Breast epithelium (tissue), 4 donors: ENCODE measurements around the gene KRTAP19-2. TPM values are rescaled to one million over a fixed set of nuclear protein-coding genes. Genes with fewer than 3 reads are reported as not detected.

Source experiments
- DNase-seq, 2 donors: peaks; one replicate each; pipeline ENCODE4 v3.0.0-alpha.2; 2019; ENCODE audit warnings: low spot score in 2 of 2
- H3K27ac ChIP-seq, 2 donors: fragments of 200-600 bp; sonication (generic) in 1 of 2; one replicate each; pipeline ENCODE4 v1.5.1; 2016 to 2019; ENCODE audit warnings: mild to moderate bottlenecking in 1 of 2
- H3K27me3 ChIP-seq, 2 donors: fragments of 200-600 bp; sonication (generic) in 1 of 2; one replicate each; pipeline versions ENCODE4 v1.5.1 to v1.6.0; 2017 to 2019; ENCODE audit warnings: control low read depth in 1 of 2, mild to moderate bottlenecking in 1 of 2
- H3K36me3 ChIP-seq: fragments of 200-600 bp; one replicate; pipeline ENCODE4 v1.5.1; 2019
- H3K4me1 ChIP-seq, 2 donors: fragments of 200-600 bp; sonication (generic); one replicate each; pipeline ENCODE4 v1.5.1; 2016 to 2019; ENCODE audit warnings: control low read depth in 1 of 2
- H3K4me3 ChIP-seq, 3 donors: fragments of 200-600 bp; sonication (generic); 1 replicate in 2 of 3; 2 replicates in 1 of 3; pipeline ENCODE4 v1.5.1; 2016 to 2019; ENCODE audit warnings: mild to moderate bottlenecking in 3 of 3, moderate library complexity in 2 of 3
- H3K9me3 ChIP-seq, 2 donors: fragments of 200-600 bp; sonication (generic) in 1 of 2; one replicate each; pipeline ENCODE4 v1.5.1; 2016 to 2019; ENCODE audit warnings: control low read depth in 1 of 2
- CTCF ChIP-seq, 3 donors: fragments of 450-650 bp; IDR thresholded peaks; one replicate each; pipeline ENCODE4 v1.5.1; 2016 to 2017; ENCODE audit warnings: antibody characterized with exemption in 3 of 3, mild to moderate bottlenecking in 3 of 3, moderate library complexity in 3 of 3
- POLR2A ChIP-seq: fragments of 450-650 bp; IDR thresholded peaks from one replicate; pipeline ENCODE4 v1.6.1; 2016; ENCODE audit warnings: antibody characterized with exemption, mild to moderate bottlenecking, moderate library complexity
- POLR2AphosphoS5 ChIP-seq, 3 donors: sonication (generic); formaldehyde crosslinking; IDR thresholded peaks; one replicate each; pipeline ENCODE4 v1.6.1; 2017; ENCODE audit warnings: antibody characterized with exemption in 3 of 3
- intact Hi-C: fragments of 100-400 bp; cut with DNase I; formaldehyde crosslinking; loops from one replicate; pipeline ENCODE4 v1.15.1; 2023; ENCODE audit warnings: low total_unique reads
- total RNA-seq, 3 donors: library from RNA; depleted of rRNA; stranded (reverse); fragments of >200 nt; gene quantifications; one replicate each; pipeline ENCODE4 v1.1.0, GENCODE V29; 2016

KRTAP19-2 gene
- total RNA-seq, 3 donors from 2014 or later = not detected

DNA sequence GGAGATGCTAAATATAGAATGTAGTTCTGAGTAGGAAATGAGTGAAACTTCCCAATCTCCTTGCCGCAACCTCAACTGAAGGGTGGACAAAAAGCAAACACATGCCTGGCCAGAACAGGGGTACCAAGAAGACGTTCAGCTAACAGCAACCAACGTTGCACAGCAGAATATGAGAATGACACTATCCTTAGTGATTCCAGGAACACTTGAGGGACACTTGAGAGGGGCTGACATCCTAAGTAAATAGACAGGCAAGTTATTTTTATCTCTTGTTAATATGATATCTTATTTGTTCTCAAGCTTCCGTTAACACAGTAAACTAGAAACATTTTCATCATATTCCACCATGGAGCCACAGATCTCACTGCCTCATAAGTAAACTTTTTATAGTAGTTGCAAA, 8.0 kb downstream of the KRTAP19-2 start:
- intact Hi-C loops = no loop called here
- TF ChIP-seq CTCF (IDR thresholded peaks at IDR 0.05) (no peak), POLR2AphosphoS5 (IDR thresholded peaks at IDR 0.05) (no peak), POLR2A (no peak)
- H3K27me3 ChIP-seq = no peaks in the 10 kb centered on the region
- H3K4me3 ChIP-seq = no peak overlapping the region
- H3K9me3 ChIP-seq = no peaks in the 10 kb centered on the region
- no peak for DNase-seq
- H3K4me1 ChIP-seq = no peaks in the 10 kb centered on the region
- H3K36me3 ChIP-seq = no peaks in the 10 kb centered on the region
- no peak overlapping the region for H3K27ac ChIP-seq

DNA sequence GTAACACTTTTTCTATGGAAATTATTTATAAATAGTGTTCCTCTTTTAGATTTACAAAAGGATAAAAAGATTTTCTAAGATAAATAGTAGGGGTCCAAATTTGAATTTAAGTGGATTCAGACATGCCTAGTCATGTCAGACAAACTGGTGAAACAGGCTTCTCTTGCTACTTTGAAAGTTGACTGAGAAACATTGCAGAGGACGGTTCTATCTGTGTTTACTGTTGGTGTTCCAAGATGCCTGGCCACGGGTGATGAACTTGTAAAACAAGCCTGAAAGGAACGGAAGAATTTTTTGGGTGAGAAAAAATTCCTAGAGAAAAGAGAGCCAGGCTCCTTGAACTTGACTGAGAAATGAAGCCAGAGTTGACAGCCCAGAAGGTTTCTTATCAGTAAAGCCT, 9.2 kb downstream of the KRTAP19-2 start:
- intact Hi-C loops = no loop called here
- Histone ChIP-seq H3K27ac (no peak overlapping the region), H3K4me1 (no peaks in the 10 kb centered on the region), H3K36me3 (no peaks in the 10 kb centered on the region), H3K4me3 (no peak overlapping the region), H3K27me3 (no peaks in the 10 kb centered on the region), H3K9me3 (no peaks in the 10 kb centered on the region)
- no peak for DNase-seq
- TF ChIP-seq CTCF (IDR thresholded peaks at IDR 0.05) (no peak), POLR2A (no peak), POLR2AphosphoS5 (IDR thresholded peaks at IDR 0.05) (no peak)

DNA sequence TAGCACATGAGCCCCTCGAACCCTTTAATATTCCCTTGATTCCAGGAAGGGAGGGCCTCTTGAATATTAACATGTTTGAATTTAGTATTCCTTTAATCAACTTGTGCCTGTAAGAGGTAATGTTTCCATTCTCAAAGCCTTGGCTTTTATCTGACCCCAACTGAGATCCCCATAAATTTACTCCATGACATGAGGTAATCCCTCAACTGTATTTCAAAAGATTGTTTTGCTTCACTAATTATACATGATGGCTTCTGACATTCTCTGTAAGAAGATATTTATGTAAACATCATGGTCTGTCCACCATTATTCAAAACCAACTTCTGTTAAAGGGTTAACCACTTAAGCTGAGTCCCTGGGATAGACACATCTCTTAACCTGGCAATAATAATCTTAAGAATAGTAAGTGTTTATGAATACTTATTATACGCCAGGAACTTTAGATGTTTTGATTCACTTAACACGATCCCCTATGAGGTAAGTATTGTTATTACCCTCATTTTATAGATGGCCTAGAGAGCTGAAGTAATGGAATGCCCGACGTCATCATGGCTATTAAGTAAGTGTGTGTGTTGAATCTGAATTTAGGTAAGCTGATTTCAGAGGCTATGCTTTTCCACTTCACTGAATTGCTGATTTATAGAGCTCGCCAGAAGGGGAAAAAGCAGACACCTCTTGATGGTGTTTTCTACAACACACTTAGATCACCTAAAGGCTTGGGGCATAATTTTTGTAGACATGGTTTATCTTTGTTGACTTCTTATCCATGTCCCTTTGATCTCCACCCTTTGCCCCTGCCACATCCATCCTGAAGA, 18.1 kb downstream of the KRTAP19-2 start:
- Histone ChIP-seq H3K27me3 (no peaks in the 10 kb centered on the region), H3K9me3 (no peaks in the 10 kb centered on the region), H3K27ac (no peak overlapping the region), H3K36me3 (no peaks in the 10 kb centered on the region), H3K4me1 (no peaks in the 10 kb centered on the region), H3K4me3 (no peak overlapping the region)
- intact Hi-C loops = no loop called here
- no peak for DNase-seq
- no peak for TF ChIP-seq POLR2AphosphoS5 (IDR thresholded peaks at IDR 0.05)
- no peak for TF ChIP-seq POLR2A
- TF ChIP-seq CTCF (IDR thresholded peaks at IDR 0.05) = no peak

DNA sequence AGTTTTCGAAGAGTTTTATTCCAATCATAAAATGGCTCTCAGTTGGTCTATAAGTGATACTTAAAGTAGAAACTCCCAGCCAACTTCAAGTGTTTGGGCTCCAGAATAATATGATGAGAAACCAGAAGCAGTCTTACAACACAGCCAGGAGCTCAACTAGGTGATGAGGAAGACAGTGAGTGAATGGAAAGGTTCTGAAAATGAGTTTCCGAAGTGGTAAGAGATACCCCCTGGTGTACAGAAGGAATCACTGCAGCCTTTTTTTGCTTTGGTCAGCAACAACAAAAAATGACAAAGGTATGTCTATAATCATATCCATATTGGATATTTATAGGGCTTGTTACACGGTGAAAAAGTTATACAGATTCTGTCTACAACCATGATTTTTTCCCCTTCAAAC, 23.5 kb downstream of the KRTAP19-2 start:
- intact Hi-C loops = no loop called here
- no peaks in the 10 kb centered on the region for H3K27me3 ChIP-seq
- no peak for DNase-seq
- no peaks in the 10 kb centered on the region for H3K4me1 ChIP-seq
- H3K36me3 ChIP-seq = no peaks in the 10 kb centered on the region
- no peak overlapping the region for H3K4me3 ChIP-seq
- H3K9me3 ChIP-seq = no peaks in the 10 kb centered on the region
- TF ChIP-seq POLR2A = no peak
- no peak for TF ChIP-seq POLR2AphosphoS5 (IDR thresholded peaks at IDR 0.05)
- TF ChIP-seq CTCF (IDR thresholded peaks at IDR 0.05) = peak in 1 of 3 donors; percentile 27
- H3K27ac ChIP-seq = no peak overlapping the region

DNA sequence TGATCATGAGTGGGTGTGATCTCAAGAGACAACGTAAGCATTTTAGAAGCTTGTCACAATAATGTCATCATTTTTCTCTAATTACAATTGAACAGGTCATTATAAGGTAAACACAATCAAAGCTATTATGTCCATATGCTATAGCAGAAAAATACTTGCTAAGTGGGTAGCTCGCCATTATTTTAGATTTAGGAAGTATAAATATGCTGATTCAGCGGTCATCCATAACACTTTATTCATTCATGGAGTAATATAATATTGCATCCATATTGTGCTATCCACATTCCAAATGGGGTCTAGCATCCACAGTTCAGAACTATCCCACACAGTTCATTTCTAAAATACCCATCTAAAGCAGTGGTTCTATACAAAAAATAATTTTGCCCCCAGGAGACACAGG, 38.7 kb downstream of the KRTAP19-2 start:
- Histone ChIP-seq H3K27me3 (no peaks in the 10 kb centered on the region), H3K36me3 (no peaks in the 10 kb centered on the region), H3K27ac (no peak overlapping the region), H3K9me3 (no peaks in the 10 kb centered on the region), H3K4me3 (no peak overlapping the region), H3K4me1 (no peaks in the 10 kb centered on the region)
- TF ChIP-seq POLR2A (no peak), CTCF (IDR thresholded peaks at IDR 0.05) (no peak), POLR2AphosphoS5 (IDR thresholded peaks at IDR 0.05) (no peak)
- intact Hi-C loops = no loop called here
- no peak for DNase-seq
